Fibroblast of gingiva (primary cell): ENCODE results near the gene MBNL2.
A peak's percentile ranks its signal among the peaks of the same experiment; 100 is the strongest.

Experiments
- DNase-seq: peaks from one replicate; pipeline ENCODE4 v3.0.0-alpha.2; 2011; ENCODE audit warnings: low read depth

The MBNL2 gene

GRCh38 chr13:97211300-97211699 is 10.8 kb upstream of the MBNL2 start:
- DNase-seq = no peak

- DNase-seq = no peak
These were observed 10.1 kb upstream of the MBNL2 start for GRCh38 chr13:97212004-97212403.

- peak; percentile 39 for DNase-seq
These were observed 9.5 kb upstream of the MBNL2 start for GRCh38 chr13:97212601-97213040.

GRCh38 chr13:97214921-97215320 is 7.2 kb upstream of the MBNL2 start:
- DNase-seq = no peak

- no peak for DNase-seq
These were observed 6.8 kb upstream of the MBNL2 start for GRCh38 chr13:97215325-97215724.

GRCh38 chr13:97219226-97219625 is 2.9 kb upstream of the MBNL2 start:
- no peak for DNase-seq

- no peak for DNase-seq
These were observed 1.8 kb upstream of the MBNL2 start for GRCh38 chr13:97220151-97220900.

- no peak for DNase-seq
These were observed 1.1 kb upstream of the MBNL2 start for GRCh38 chr13:97221046-97221445.

GRCh38 chr13:97221466-97221865 is 667 bp upstream of the MBNL2 start:
- no peak for DNase-seq

- DNase-seq = no peak
These were observed 1.0 kb downstream of the MBNL2 start for GRCh38 chr13:97223037-97223710.

- peak; percentile 95 for DNase-seq
These were observed 1.8 kb downstream of the MBNL2 start for GRCh38 chr13:97223711-97224541.

GRCh38 chr13:97224544-97225300 is 2.6 kb downstream of the MBNL2 start:
- DNase-seq = peak; percentile 57

GRCh38 chr13:97225533-97225932 is 3.4 kb downstream of the MBNL2 start:
- no peak for DNase-seq

- DNase-seq = no peak
These were observed 3.9 kb downstream of the MBNL2 start for GRCh38 chr13:97226013-97226412.

- DNase-seq = peak; percentile 19
These were observed 4.9 kb downstream of the MBNL2 start for GRCh38 chr13:97226788-97227627.

- no peak for DNase-seq
These were observed 6.9 kb downstream of the MBNL2 start for GRCh38 chr13:97228850-97229521.

- no peak for DNase-seq
These were observed 7.6 kb downstream of the MBNL2 start for GRCh38 chr13:97229699-97230098.

- no peak for DNase-seq
These were observed 9.1 kb downstream of the MBNL2 start for GRCh38 chr13:97231118-97231828.

GRCh38 chr13:97231829-97232196 is 9.7 kb downstream of the MBNL2 start:
- DNase-seq = no peak

GRCh38 chr13:97233499-97233898 is 11.4 kb downstream of the MBNL2 start:
- DNase-seq = no peak
